HG02798 (cell line): ENCODE data around the gene CENPQ.
"Not testable (repeated sequence)": the region's sequence is repeated elsewhere in the genome, so short reads cannot be mapped to it uniquely, and the experiment has no call there.

Source experiments
- ATAC-seq: cut with Tn5 transposase; IDR thresholded peaks from one replicate; pipeline ENCODE4 v1.9.1; 2021; ENCODE audit warnings: mild to moderate bottlenecking; ENCODE audit not compliant: unreplicated experiment, poor library complexity

The CENPQ gene, protein sequence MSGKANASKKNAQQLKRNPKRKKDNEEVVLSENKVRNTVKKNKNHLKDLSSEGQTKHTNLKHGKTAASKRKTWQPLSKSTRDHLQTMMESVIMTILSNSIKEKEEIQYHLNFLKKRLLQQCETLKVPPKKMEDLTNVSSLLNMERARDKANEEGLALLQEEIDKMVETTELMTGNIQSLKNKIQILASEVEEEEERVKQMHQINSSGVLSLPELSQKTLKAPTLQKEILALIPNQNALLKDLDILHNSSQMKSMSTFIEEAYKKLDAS

DNA sequence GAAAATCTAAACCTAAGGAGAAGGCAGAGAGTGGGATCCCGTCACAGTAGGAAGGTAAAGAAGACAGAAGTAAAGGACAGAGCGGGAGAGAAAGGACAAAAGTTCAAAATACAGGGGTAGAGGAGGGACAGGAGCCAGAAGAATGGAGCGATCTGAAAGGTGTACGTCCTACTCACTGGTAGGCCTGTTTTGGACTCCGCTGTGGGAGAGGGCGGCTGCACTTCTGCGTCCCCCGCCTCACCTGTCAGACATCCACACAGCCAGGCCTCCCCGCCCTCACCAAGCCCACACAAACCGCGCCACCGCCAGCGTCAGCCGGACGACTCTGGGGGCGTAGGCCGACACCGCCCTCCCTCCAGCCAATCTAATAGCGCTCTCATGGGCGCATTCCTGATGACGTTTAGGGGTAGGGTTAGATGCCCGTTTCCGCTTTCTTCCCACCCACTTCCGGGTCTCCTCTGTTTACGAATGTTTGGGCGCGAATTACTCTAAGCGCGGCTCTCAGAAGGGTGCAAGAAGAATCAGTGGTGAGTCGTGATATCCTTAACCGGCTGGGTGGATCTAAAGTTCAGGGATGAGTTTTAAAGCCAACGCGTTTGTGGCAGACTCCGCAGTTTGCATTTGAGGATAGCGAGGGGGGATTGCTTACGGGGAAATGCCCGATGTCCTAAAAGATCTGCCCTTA is at the start of gene CENPQ, which contains the start of gene MMUT:
Gene CENPQ (plus strand): TSS at position 444 of the 685 bp plus-strand sequence. CDS start 6,807 bp downstream, outside the sequence.
Gene MMUT (minus strand): TSS at position 327 of the 685 bp plus-strand sequence. CDS start 3,787 bp downstream, outside the sequence.
- peak; percentile 100 for ATAC-seq

DNA sequence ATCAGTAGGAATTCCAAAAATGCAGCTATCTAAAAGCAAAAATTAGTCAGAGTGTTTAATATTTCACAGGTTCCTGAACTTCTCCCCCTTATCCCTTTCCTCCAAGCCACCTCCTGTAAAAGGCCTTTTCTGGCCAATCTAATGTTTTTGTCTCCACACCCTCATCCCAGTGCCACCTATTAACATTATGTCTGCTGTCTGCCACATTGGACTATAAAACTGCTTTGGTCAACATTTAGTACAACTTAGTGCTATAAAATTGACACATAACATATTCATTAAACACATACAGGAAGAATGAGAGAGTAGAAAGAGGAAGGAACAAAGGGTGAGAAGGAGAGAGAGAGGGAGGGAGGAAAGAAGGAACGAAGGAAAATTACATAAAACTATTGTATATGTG is 47.8 kb upstream of the CENPQ start:
- no peak for ATAC-seq

DNA sequence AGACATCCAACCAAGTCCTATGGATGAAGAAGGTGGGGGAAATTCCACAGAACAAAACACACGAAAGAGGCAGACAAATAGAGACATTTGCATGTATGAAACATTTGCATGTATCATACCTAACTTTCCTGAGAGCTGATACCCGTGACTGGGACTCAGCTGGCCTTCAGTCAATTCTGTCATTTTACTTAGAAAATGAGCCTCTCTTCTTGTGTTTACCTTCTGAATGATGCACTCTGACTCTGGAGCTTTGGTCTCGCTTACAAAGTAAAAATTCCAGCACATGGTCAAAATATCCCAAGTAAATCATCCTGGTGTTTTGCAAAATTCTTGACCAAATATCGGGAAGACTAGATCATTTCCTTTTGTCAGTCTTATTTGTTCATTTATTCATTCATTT is 47.0 kb upstream of the CENPQ start:
- no peak for ATAC-seq

DNA sequence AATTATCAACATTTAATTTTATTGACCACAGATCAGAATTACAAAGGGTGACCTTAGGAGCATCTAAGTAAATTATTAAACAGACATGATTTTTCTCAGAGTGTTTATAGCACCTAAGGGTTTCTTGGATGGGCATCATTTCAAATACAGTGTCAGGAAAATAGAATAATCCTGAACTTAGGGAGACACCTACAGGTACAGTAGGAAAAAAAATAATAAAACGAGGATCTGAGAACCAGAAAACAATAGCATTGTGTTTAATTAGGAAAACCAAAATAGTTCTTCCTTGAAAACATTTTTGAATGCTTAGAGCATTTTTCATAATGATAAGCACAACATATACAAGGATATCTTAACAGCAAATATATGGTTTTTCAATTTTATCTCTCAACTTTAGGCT is 39.4 kb upstream of the CENPQ start:
- ATAC-seq = no peak

DNA sequence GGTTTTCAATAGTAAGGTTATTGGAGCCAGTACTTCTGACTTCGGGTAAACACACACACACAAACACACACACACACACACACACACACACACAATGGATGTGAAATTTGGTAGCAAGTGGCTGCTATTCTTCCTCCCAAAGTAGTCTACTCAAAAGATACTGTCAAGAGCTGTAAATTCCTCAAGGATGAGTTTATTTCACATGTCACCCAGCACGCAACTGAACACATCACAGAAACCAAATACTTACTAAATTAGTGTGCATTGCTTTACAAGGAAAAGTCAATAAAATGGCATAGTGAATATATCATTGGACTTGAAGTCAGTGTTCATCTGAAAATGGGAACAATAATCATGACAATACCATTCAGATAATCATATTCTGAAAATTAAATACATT is 33.0 kb upstream of the CENPQ start:
- ATAC-seq = no peak

DNA sequence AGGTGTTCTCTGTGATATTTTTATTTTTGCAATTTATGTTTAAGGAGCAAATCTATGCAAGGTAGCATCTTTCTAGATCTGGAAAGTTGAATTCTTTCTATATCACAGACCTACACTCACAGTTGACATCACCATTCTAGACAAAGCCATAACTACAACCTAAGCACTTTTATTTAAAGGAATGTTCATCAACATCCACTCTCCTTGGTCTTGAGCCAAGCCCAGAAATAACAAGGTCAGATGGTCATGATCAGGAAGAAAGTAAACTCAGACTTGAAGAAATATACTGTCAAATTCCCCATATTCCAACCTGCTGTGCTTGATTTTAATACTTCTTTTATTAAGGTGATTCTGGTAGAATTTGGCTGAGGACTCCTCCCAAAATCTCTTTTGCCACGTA is 32.3 kb upstream of the CENPQ start:
- no peak for ATAC-seq

DNA sequence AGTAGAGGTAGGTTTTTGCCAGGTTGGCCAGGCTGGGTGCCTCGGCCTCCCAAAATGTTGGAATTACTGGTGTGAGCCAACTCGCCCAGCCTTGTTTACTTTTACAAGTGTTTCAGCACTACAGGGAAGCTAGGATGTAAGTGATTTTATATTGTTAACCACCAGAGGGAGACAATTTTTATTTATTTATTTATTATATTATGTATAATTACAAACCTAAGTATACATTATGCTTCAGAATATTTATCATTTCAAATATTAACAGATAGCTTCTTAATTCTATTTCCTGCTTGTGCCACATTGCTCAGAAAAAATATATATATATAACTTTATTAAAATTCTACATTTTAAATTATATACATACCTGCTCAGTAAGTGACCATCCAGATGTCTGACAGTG is 9.9 kb upstream of the CENPQ start:
- no peak for ATAC-seq

DNA sequence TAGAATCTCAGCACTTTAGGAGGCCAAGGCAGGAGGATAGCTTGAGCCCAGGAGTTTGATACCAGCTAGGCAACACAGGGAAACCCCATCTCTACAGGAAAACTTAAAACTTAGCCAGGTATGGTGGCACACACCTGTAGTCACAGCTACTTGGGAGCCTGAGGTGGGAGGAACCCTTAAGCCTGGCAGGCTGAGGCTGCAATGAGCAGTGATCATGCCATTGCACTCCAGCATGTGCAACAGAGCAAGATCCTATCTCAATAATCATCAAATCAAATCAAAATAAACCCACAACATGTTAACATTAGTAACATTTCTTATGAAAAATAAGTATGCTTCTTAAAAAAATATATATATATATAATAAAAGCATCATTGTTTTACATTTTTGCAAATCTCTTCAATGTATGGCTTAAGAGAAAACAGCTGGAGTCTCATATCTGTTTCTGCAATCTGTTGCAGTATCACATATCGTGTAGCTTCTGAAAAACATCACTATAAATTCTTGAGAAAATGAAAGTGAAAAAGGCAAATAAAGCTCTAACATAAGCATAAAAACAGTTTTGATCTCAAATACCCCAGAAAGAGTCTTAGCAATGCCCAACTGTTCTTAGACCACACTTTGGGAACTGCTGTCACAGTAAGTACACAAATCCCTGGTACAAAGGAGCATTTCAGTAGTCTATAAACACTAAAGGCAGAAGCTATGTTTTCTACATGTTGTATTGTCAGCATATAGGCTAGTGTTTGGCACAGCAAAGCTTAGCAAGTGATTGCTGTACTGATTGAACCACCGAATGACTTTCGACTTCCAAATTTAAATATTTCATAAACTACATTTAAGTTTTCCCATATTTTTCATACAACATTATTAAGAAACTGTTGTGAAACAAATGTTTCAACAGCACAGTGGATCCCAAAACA is 8.1 kb upstream of the CENPQ start:
- peak; percentile 85 for ATAC-seq

DNA sequence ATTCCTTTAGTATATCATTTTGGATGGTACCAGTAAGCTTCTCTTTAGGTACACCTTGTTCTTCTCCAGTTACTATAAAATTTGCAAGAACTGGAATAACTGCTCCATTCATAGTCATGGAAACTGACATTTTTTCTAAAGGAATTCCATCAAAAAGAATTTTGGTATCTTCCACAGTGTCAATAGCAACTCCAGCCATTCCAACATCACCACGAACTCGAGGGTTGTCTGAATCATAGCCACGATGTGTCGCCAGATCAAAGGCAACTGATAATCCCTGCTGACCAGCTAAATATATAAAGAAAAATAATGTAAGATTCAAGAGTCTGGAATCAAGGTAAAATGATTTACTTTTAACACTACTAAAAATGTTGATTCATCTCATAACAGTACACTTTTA is 5.4 kb upstream of the CENPQ start:
- ATAC-seq = no peak

DNA sequence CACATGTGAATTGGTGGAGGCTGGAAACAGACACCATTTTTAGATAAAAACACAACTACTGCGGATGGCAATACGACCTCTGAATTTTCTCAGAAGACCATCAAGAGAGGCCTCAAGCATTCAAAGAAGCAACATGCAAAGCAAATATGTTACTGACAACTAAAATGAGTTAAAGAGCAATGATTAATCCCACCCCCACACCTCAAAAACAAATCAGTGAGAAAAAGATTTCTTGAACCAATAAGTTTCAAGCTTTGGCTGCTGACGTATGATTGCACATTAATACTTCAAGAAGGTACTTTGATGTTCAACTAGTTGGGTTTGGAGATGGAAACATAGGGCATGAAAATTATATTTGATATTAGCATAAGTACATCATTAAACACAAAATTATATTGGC is 1.1 kb upstream of the CENPQ start:
- ATAC-seq = no peak

DNA sequence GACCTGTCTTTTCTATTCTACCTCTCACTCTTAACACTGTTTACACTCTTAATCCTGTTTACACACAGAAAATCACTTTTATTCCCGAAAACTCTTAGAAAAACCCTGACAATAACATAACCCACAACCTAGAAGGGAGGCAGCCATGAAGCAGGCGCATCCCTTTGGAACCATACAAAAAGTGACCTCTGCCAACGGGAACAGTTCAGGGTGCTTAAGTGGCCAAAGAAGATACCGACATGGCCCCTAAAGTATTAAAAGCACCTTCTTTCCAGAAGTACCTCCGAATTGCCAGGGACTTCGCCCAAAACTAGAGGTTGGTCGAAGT is 607 bp upstream of the CENPQ start:
- peak; percentile 3 for ATAC-seq

DNA sequence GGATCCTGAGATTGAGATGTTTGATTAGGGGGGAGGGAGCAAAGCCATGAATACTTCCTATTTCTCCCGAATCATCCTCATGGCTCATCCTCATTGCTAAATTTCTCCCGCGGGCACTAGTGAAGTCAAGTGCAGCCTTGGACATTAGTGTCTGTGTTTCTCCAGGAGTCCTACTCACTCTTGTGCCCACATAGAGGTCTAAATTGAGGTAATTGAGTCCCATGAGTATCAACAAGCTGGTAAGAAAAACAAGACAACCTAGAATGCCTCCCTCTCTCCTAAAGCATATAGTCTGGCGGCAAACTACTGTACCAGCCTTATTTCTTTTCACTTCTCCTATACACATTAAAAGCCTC is 420 bp downstream of the CENPQ start:
- no peak for ATAC-seq

DNA sequence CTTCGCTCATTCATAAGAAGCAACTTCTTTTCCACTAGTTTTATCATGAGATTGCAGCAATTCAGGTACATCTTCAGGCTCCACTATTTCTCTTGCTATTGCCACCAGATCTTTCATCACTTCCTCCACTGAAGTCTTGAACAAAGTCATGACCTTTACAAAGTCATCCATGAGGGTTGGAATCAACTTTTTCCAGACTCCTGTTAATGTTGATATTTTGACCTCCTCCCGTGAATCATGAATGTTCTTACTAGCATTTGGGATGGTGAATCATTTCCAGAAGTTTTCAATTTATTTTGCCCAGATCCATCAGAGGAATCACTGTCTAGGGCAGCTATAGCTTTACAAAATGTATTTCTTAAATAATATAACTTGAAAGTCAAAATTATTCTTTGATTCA is 1.5 kb downstream of the CENPQ start:
- ATAC-seq = no peak

DNA sequence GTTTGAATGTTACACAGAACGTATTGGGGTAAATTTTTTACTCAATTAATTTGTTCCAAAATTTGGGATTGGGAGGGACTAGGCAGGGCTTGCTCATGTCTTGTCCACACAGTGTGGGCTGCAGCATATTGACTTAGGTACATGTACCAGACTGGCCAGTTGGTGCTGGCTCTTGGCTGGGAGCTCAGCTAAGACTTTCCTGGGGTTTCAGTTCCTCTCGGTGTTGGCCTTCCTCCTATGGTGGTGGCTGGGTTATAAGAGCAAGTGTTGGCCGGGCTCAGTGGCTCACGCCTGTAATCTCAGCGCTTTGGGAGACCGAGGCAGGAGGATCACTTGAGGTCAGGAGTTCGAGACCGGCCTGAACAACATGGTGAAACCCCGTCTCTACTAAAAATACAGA is 4.9 kb downstream of the CENPQ start:
- ATAC-seq = no peak

DNA sequence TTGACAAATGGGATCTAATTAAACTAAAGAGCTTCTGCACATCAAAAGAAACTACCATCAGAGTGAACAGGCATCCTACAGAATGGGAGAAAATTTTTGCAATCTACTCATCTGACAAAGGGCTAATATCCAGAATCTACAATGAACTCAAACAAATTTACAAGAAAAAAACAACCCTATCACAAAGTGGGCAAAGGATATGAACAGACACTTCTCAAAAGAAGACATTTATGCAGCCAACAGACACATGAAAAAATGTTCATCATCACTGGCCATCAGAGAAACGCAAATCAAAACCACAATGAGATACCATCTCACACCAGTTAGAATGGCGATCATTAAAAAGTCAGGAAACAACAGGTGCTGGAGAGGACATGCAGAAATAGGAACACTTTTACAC is 13.4 kb downstream of the CENPQ start:
- not testable (repeated sequence) for ATAC-seq

DNA sequence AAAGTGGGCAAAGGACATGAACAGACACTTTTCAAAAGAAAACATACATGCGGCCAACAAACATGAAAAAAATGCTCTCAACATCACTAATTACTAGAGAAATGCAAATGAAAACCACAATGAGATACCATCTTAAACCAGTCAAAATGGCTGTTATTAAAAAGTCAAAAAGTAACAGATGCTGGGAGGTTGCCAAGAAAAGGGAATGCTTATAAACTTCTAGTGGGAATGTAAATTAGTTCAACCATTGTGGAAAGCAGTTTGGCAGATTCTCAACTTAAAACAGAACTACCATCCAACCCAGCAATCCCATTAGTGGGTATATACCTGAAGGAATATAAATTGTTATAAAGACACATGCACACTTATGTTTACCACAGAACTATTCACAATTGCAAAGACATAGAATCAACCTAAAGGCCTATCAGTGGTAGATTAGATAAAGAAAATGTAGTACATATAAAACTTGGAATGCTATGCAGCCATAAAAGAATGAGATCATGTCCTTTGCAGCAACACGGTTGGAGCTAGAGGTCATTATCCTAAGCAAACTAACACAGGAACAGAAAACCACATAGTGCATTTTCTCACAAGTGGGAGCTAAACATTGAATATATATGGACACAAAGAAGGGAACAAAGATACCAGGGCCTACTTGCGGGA is 16.3 kb downstream of the CENPQ start:
- no peak for ATAC-seq

DNA sequence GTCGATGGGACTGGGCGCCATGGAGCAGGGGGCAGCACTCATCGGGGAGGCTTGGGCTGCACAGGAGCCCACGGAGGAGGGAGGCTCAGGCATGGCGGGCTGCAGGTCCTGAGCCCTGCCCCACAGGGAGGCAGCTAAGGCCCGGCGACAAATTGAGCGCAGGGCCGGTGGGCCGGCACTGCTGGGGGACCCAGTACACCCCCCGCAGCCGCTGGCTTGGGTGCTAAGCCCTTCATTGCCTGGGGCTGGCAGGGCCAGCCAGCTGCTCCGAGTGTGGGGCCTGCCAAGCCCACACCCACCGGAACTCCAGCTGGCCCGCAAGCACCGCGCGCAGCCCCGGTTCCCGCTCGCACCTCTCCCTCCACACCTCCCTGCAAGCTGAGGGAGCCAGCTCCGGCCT is 18.7 kb downstream of the CENPQ start:
- not testable (repeated sequence) for ATAC-seq

DNA sequence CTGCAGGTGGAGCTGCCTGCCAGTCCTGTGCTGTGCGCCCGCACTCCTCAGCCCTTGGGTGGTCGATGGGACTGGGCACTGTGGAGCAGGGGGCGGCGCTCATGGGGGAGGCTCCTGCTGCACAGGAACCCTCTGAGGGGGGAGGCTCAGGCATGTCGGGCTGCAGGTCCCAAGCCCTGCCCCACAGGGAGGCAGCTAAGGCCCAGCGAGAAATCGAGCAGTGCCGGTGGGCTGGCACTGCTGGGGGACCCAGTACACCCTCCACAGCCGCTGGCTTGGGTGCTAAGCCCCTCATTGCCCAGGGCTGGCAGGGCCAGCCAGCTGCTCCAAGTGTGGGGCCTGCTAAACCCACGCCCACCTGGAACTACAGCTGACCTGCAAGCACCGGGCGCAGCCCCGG is 20.2 kb downstream of the CENPQ start:
- ATAC-seq = not testable (repeated sequence)

DNA sequence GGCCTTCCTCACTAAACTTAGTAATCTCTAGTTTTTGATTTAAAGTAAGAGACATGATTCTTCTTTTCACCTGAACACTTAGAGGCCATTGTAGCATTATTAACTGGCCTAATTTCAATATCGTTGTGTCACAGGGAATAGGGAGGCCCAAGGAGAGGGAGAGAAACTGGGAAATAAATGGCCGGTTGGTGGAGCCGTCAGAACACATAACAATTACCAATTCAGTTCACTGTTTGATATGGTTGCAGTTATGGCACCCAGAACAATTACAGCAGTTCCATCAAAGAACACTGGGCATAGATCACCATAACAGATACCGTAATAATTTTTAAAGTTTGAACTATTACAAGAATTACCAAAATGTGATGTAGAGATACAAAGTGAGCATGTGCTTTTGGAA is 27.5 kb downstream of the CENPQ start:
- no peak for ATAC-seq

DNA sequence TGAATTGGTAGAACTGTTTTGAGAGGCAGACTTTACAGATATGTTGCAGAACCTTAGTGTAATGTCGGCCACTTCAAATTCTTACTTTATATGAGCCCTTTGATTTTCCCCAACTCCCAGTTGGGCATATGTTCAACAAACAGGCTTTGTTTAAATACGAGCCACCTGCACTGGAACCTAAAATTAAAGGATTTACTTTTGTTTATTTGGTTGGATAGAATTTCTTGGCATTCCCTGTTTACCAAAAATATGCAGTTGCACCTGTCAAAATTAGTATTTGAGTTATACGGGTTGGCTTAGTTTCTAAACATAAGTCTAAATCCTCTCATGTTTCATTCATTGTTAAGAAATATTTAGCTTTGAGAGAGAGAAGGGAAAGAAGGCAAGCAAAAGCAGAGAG is 34.1 kb downstream of the CENPQ start:
- ATAC-seq = no peak

DNA sequence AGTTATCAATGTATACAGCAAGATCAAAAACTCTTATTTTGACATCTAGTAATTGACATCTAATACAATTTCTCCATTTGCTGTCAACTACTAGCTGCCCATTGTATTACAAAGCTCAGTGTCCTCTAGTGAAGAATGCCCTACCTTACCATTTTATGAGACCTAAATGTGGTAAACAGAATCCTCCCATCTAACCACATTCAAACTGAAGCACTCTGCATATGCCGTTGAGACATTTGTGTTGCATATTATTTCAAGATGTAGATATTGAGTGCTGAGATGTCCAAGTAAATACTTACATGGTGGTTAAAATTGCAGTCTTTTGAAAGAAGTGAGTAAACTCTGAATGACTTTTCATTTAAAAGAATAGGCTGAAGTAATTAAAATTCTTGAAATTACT is 36.0 kb downstream of the CENPQ start:
- ATAC-seq = no peak
